ENCODE results near the gene GPNMB. TPM values are rescaled to one million over a fixed set of nuclear protein-coding genes. Genes with fewer than 3 reads are reported as not detected.

The GPNMB gene
- total RNA-seq, 1 donor from 2014 or later, result 2.7 TPM

GRCh38 chr7:23232966-23233365, 13.6 kb upstream of the GPNMB start:
- no peak for TF ChIP-seq CTCF (IDR thresholded peaks at IDR 0.05; ENCODE audit: unreplicated experiment)
- no peak for DNase-seq (ENCODE audit: low spot score in 2 of 2, unreplicated experiment in 2 of 2)
- no peaks in the 10 kb centered on the region for H3K36me3 Mint-ChIP-seq
- no peaks in the 10 kb centered on the region for H3K4me1 Mint-ChIP-seq
- H3K27ac Mint-ChIP-seq, result no peak overlapping the region
- no peak overlapping the region for H3K4me3 Mint-ChIP-seq
- H3K9me3 Mint-ChIP-seq, result peaks cover 9% of the 10 kb centered on the region
- H3K27me3 Mint-ChIP-seq (ENCODE audit: low read depth), result no peaks in the 10 kb centered on the region

GRCh38 chr7:23234569-23235296, 11.8 kb upstream of the GPNMB start:
- no peak for DNase-seq (ENCODE audit: low spot score in 2 of 2, unreplicated experiment in 2 of 2)
- H3K27ac Mint-ChIP-seq, result no peak overlapping the region
- no peak for TF ChIP-seq CTCF (IDR thresholded peaks at IDR 0.05; ENCODE audit: unreplicated experiment)

GRCh38 chr7:23235813-23236221, 10.8 kb upstream of the GPNMB start:
- TF ChIP-seq CTCF (IDR thresholded peaks at IDR 0.05; ENCODE audit: unreplicated experiment), result no peak
- H3K9me3 Mint-ChIP-seq, result no peaks in the 10 kb centered on the region
- no peak for DNase-seq (ENCODE audit: low spot score in 2 of 2, unreplicated experiment in 2 of 2)
- no peak overlapping the region for H3K4me3 Mint-ChIP-seq
- no peaks in the 10 kb centered on the region for H3K4me1 Mint-ChIP-seq
- H3K27me3 Mint-ChIP-seq (ENCODE audit: low read depth), result no peaks in the 10 kb centered on the region
- no peak overlapping the region for H3K27ac Mint-ChIP-seq
- no peaks in the 10 kb centered on the region for H3K36me3 Mint-ChIP-seq

More at GRCh38 chr7:23234569-23235296, 11.8 kb upstream of the GPNMB start:
- Mint-ChIP-seq H3K36me3 (no peaks in the 10 kb centered on the region), H3K9me3 (no peaks in the 10 kb centered on the region), H3K4me1 (no peaks in the 10 kb centered on the region), H3K27me3 (ENCODE audit: low read depth) (no peaks in the 10 kb centered on the region), H3K4me3 (no peak overlapping the region)

GRCh38 chr7:23237000-23237399, 9.6 kb upstream of the GPNMB start:
- H3K4me1 Mint-ChIP-seq, result no peaks in the 10 kb centered on the region
- no peak overlapping the region for H3K4me3 Mint-ChIP-seq
- H3K27ac Mint-ChIP-seq, result no peak overlapping the region
- H3K27me3 Mint-ChIP-seq (ENCODE audit: low read depth), result no peaks in the 10 kb centered on the region
- no peaks in the 10 kb centered on the region for H3K9me3 Mint-ChIP-seq
- H3K36me3 Mint-ChIP-seq, result no peaks in the 10 kb centered on the region
- TF ChIP-seq CTCF (IDR thresholded peaks at IDR 0.05; ENCODE audit: unreplicated experiment), result no peak
- DNase-seq (ENCODE audit: low spot score in 2 of 2, unreplicated experiment in 2 of 2), result no peak

- Mint-ChIP-seq H3K36me3 (no peaks in the 10 kb centered on the region), H3K27ac (no peak overlapping the region), H3K4me1 (peaks cover 3% of the 10 kb centered on the region), H3K4me3 (no peak overlapping the region), H3K9me3 (no peaks in the 10 kb centered on the region), H3K27me3 (ENCODE audit: low read depth) (no peaks in the 10 kb centered on the region)
- DNase-seq (ENCODE audit: low spot score in 2 of 2, unreplicated experiment in 2 of 2), result no peak
- TF ChIP-seq CTCF (IDR thresholded peaks at IDR 0.05; ENCODE audit: unreplicated experiment), result no peak
These were observed 7.5 kb upstream of the GPNMB start for GRCh38 chr7:23238983-23239652.

All from mesothelial cell of epicardium (in vitro differentiated cells).